ENCODE measurements around the gene NKPD1.

NKPD1 gene

GRCh38 chr19:45117167-45117594, 43.6 kb downstream of the NKPD1 start:
- peak; percentile 83 for DNase-seq

- no peak for DNase-seq
These were observed 44.8 kb downstream of the NKPD1 start for GRCh38 chr19:45115809-45116615.

- no peak for DNase-seq
These were observed 46.7 kb downstream of the NKPD1 start for GRCh38 chr19:45114116-45114515.

GRCh38 chr19:45113628-45114027, 47.2 kb downstream of the NKPD1 start:
- DNase-seq = no peak

- no peak for DNase-seq
These were observed 48.5 kb downstream of the NKPD1 start for GRCh38 chr19:45112111-45112827.
